Skeletal muscle tissue (tissue), 4 donors: ENCODE measurements around the gene ERAP2. TPM values are rescaled to one million over a fixed set of nuclear protein-coding genes. Genes with fewer than 3 reads are reported as not detected.

Experiments used
- H3K27ac ChIP-seq: one replicate; pipeline ENCODE4 v1.7.0; 2013; ENCODE audit warnings: mild to moderate bottlenecking, low read depth, low read length, inconsistent platforms
- H3K27me3 ChIP-seq, 3 donors: one replicate each; pipeline ENCODE4 v1.7.0; 2013; ENCODE audit warnings: low read length in 3 of 3; ENCODE audit not compliant: control insufficient read depth in 3 of 3, insufficient read depth in 3 of 3
- H3K36me3 ChIP-seq, 3 donors: one replicate each; pipeline ENCODE4 v1.7.0; 2013; ENCODE audit warnings: low read length in 3 of 3; ENCODE audit not compliant: control insufficient read depth in 3 of 3, insufficient read depth in 3 of 3
- H3K4me1 ChIP-seq, 3 donors: one replicate each; pipeline ENCODE4 v1.7.0; 2013; ENCODE audit warnings: low read length in 3 of 3, mild to moderate bottlenecking in 3 of 3; ENCODE audit not compliant: control insufficient read depth in 3 of 3, insufficient read depth in 3 of 3
- H3K4me3 ChIP-seq, 3 donors: one replicate each; pipeline ENCODE4 v1.7.0; 2013; ENCODE audit warnings: low read length in 3 of 3
- H3K9ac ChIP-seq, 3 donors: one replicate each; pipeline ENCODE4 v1.7.0; 2013; ENCODE audit warnings: low read length in 3 of 3, mild to moderate bottlenecking in 3 of 3, moderate library complexity in 2 of 3, low read depth in 1 of 3
- H3K9me3 ChIP-seq, 3 donors: one replicate each; pipeline ENCODE4 v1.7.0; 2013; ENCODE audit warnings: low read length in 3 of 3; ENCODE audit not compliant: control insufficient read depth in 3 of 3
- total RNA-seq: library from RNA; depleted of rRNA; stranded (reverse); fragments of >200 nt; gene quantifications from one replicate; pipeline ENCODE4 v1.2.3, GENCODE V29; 2014
- donor health status: Osteomylitis.

Gene ERAP2
- total RNA-seq, 1 donor from 2014 or later = 20.9 TPM

- Histone ChIP-seq H3K4me1 (peaks cover 0 to 8% (median 4%) of the 10 kb centered on the region in 3 donors), H3K27me3 (no peaks in the 10 kb centered on the region), H3K27ac (no peak overlapping the region), H3K36me3 (no peaks in the 10 kb centered on the region), H3K4me3 (no peak overlapping the region), H3K9me3 (no peaks in the 10 kb centered on the region), H3K9ac (no peak overlapping the region)
Measured at GRCh38 chr5:96861076-96861475, 15.2 kb upstream of the ERAP2 start.

GRCh38 chr5:96863114-96863513, 13.2 kb upstream of the ERAP2 start:
- Histone ChIP-seq H3K27me3 (no peaks in the 10 kb centered on the region), H3K9ac (no peak overlapping the region), H3K4me1 (no peaks in the 10 kb centered on the region), H3K36me3 (no peaks in the 10 kb centered on the region), H3K9me3 (no peaks in the 10 kb centered on the region), H3K27ac (no peak overlapping the region), H3K4me3 (no peak overlapping the region)

- Histone ChIP-seq H3K4me1 (peaks cover 0 to 3% (median 0%) of the 10 kb centered on the region in 3 donors), H3K36me3 (no peaks in the 10 kb centered on the region), H3K9ac (no peak overlapping the region), H3K9me3 (no peaks in the 10 kb centered on the region), H3K27ac (no peak overlapping the region), H3K4me3 (no peak overlapping the region), H3K27me3 (no peaks in the 10 kb centered on the region)
Measured at GRCh38 chr5:96863949-96864584, 12.2 kb upstream of the ERAP2 start.

- no peak overlapping the region for H3K9ac ChIP-seq
- H3K4me1 ChIP-seq = peaks cover 0 to 4% (median 0%) of the 10 kb centered on the region in 3 donors
- no peak overlapping the region for H3K27ac ChIP-seq
- no peak overlapping the region for H3K4me3 ChIP-seq
- H3K9me3 ChIP-seq = no peaks in the 10 kb centered on the region
- H3K36me3 ChIP-seq = no peaks in the 10 kb centered on the region
- no peaks in the 10 kb centered on the region for H3K27me3 ChIP-seq
Measured at GRCh38 chr5:96864922-96865530, 11.3 kb upstream of the ERAP2 start.

GRCh38 chr5:96868603-96869371, 7.5 kb upstream of the ERAP2 start:
- H3K9me3 ChIP-seq = no peaks in the 10 kb centered on the region
- H3K27me3 ChIP-seq = no peaks in the 10 kb centered on the region
- H3K4me1 ChIP-seq = peaks cover 0 to 4% (median 0%) of the 10 kb centered on the region in 3 donors
- H3K4me3 ChIP-seq = no peak overlapping the region
- no peak overlapping the region for H3K9ac ChIP-seq
- H3K36me3 ChIP-seq = no peaks in the 10 kb centered on the region
- no peak overlapping the region for H3K27ac ChIP-seq

GRCh38 chr5:96869372-96869641, 7.0 kb upstream of the ERAP2 start:
- Histone ChIP-seq H3K27ac (no peak overlapping the region), H3K36me3 (no peaks in the 10 kb centered on the region), H3K4me3 (no peak overlapping the region), H3K9ac (no peak overlapping the region), H3K9me3 (no peaks in the 10 kb centered on the region), H3K4me1 (peaks cover 0 to 4% (median 0%) of the 10 kb centered on the region in 3 donors), H3K27me3 (no peaks in the 10 kb centered on the region)

- peaks cover 0 to 4% (median 0%) of the 10 kb centered on the region in 3 donors for H3K4me1 ChIP-seq
- no peaks in the 10 kb centered on the region for H3K9me3 ChIP-seq
- H3K9ac ChIP-seq = no peak overlapping the region
- H3K27ac ChIP-seq = no peak overlapping the region
- no peaks in the 10 kb centered on the region for H3K27me3 ChIP-seq
- H3K36me3 ChIP-seq = no peaks in the 10 kb centered on the region
- H3K4me3 ChIP-seq = no peak overlapping the region
Measured at GRCh38 chr5:96870094-96871026, 5.9 kb upstream of the ERAP2 start.

- Histone ChIP-seq H3K36me3 (no peaks in the 10 kb centered on the region), H3K9me3 (no peaks in the 10 kb centered on the region), H3K4me3 (no peak overlapping the region), H3K27ac (no peak overlapping the region), H3K9ac (no peak overlapping the region), H3K27me3 (no peaks in the 10 kb centered on the region), H3K4me1 (peaks cover 5 to 8% (median 5%) of the 10 kb centered on the region in 3 donors)
Measured at GRCh38 chr5:96871027-96871399, 5.3 kb upstream of the ERAP2 start.

GRCh38 chr5:96871686-96872085, 4.6 kb upstream of the ERAP2 start:
- Histone ChIP-seq H3K27me3 (no peaks in the 10 kb centered on the region), H3K9ac (no peak overlapping the region), H3K36me3 (no peaks in the 10 kb centered on the region), H3K4me3 (no peak overlapping the region), H3K9me3 (no peaks in the 10 kb centered on the region), H3K4me1 (peaks cover 6 to 8% (median 6%) of the 10 kb centered on the region in 3 donors), H3K27ac (no peak overlapping the region)
